GM21390 (cell line): ENCODE results near the gene KIAA1191.
"Not testable (repeated sequence)": the region's sequence is repeated elsewhere in the genome, so short reads cannot be mapped to it uniquely, and the experiment has no call there.

Source experiments
- ATAC-seq: cut with Tn5 transposase; IDR thresholded peaks from one replicate; pipeline ENCODE4 v1.9.1; 2021; ENCODE audit not compliant: unreplicated experiment

Gene KIAA1191

DNA sequence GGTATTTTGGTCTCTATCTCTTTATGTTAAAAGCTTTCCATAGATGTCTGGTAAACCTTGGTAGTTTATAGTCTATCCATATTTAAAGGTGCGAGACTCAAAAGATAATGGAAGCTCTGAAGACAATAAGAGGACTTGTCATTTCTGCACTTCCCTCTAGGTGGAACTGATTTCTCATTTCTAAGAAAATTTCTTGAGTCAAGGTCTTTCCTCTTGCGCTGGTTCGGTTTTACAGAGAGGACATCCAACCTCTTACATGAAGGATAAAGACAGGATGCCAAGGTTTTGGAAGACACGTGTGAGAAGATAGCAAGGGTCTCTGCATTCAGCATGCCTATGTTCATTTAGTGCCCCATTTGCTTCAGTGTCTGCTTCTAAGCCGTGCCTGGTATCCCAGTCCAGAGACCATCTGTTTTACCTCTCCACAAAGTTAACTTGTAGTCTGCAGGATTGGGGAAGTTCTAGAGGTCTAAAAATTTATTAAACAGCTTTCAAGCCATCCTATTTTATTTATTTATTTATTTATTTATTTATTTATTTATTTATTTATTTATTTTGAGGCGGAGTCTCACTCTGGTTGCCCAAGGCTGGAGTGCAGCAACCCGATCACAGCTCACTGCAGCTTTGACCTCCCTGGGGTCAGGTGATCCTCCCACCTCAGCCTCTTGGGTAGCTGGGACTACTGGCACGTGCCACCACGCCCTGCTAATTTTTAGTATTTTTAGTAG lies 41.6 kb downstream of the KIAA1191 start:
- ATAC-seq: no peak

DNA sequence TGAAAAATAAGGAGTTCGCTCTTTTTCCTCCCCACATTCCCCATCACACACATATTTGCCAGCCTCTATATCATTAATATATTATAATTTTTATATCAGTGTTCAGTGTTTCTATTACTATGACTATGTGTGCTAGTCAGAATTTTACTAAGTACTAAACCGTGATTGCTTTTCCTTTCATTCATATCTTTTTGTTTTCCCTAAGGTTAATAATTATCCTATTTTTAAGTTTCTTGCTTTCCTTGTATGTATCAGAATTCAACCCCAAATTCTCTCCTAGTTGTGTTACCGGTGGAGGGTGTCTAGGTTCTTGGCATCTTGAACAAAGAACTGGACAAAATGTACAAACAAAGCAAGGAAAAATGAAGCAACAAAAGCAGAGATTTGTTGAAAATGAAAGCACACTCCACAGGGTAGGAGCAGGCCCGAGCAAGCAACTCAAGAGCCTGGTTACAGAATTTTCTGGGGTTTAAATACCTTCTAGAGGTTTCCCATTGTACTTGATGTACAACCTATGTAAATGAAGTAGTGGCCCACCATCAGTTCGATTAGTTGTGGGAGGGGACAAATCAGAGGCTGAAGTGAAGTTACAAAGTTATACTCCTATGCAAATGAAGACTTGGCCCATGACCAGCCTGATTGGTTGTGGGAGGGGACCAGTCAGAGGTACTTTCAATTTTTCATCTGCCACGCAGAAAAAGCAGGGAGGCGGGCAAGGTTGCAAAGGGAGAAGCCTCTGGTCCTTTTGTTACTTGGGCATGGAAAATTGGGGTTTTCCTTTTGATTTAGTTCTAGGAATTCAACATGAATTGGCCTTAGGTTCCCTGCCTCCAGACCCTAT lies 43.8 kb downstream of the KIAA1191 start:
- ATAC-seq: no peak

DNA sequence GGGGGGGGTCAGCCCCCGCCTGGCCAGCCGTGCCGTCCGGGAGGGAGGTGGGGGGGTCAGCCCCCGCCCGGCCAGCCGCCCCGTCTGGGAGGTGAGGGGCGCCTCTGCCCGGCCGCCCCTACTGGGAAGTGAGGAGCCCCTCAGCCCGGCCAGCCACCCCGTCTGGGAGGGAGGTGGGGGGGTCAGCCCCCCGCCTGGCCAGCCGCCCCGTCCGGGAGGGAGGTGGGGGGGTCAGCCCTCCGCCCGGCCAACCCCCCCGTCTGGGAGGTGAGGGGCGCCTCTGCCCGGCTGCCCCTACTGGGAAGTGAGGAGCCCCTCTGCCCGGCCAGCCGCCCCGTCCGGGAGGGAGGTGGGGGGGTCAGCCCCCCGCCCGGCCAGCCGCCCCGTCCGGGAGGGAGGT lies 56.2 kb downstream of the KIAA1191 start:
- ATAC-seq: not testable (repeated sequence)
